Esophagus muscularis mucosa (tissue), 4 donors: ENCODE measurements around the gene LHX3.

Experiments
- CTCF ChIP-seq, 3 experiments: fragments of 200-600 bp in 2 of 3; fragments of 450-650 bp in 1 of 3; sonication (generic) in 2 of 3; IDR thresholded peaks; one replicate each; pipeline ENCODE4 v1.5.1; 2017 to 2019; ENCODE audit warnings: antibody characterized with exemption in 3 of 3, mild to moderate bottlenecking in 2 of 3, moderate library complexity in 1 of 3
- EP300 ChIP-seq: sonication (generic); formaldehyde crosslinking; IDR thresholded peaks from one replicate; pipeline ENCODE4 v1.6.1; 2017; ENCODE audit warnings: antibody characterized with exemption
- POLR2A ChIP-seq: fragments of 450-650 bp; IDR thresholded peaks from one replicate; pipeline ENCODE4 v1.6.1; 2017; ENCODE audit warnings: antibody characterized with exemption, moderate library complexity, mild to moderate bottlenecking, low read depth
- POLR2AphosphoS5 ChIP-seq, 2 donors: sonication (generic); formaldehyde crosslinking; IDR thresholded peaks; one replicate each; pipeline ENCODE4 v1.6.1; 2017; ENCODE audit warnings: antibody characterized with exemption in 2 of 2

- TF ChIP-seq POLR2A, result no peak
- TF ChIP-seq CTCF (IDR thresholded peaks at IDR 0.05), result no peak
- TF ChIP-seq EP300, result no peak
- TF ChIP-seq POLR2AphosphoS5 (IDR thresholded peaks at IDR 0.05), result no peak
Observed at GRCh38 chr9:136209786-136210185, 4.9 kb upstream of the LHX3 start.
